Breast epithelium (tissue), 4 donors: ENCODE data around the gene IFI16. TPM values are rescaled to one million over a fixed set of nuclear protein-coding genes. Genes with fewer than 3 reads are reported as not detected.

Source experiments
- DNase-seq, 2 donors: peaks; one replicate each; pipeline ENCODE4 v3.0.0-alpha.2; 2019; ENCODE audit warnings: low spot score in 2 of 2
- H3K27ac ChIP-seq, 2 donors: fragments of 200-600 bp; sonication (generic) in 1 of 2; one replicate each; pipeline ENCODE4 v1.5.1; 2016 to 2019; ENCODE audit warnings: mild to moderate bottlenecking in 1 of 2
- H3K27me3 ChIP-seq, 2 donors: fragments of 200-600 bp; sonication (generic) in 1 of 2; one replicate each; pipeline versions ENCODE4 v1.5.1 to v1.6.0; 2017 to 2019; ENCODE audit warnings: control low read depth in 1 of 2, mild to moderate bottlenecking in 1 of 2
- H3K36me3 ChIP-seq: fragments of 200-600 bp; one replicate; pipeline ENCODE4 v1.5.1; 2019
- H3K4me1 ChIP-seq, 2 donors: fragments of 200-600 bp; sonication (generic); one replicate each; pipeline ENCODE4 v1.5.1; 2016 to 2019; ENCODE audit warnings: control low read depth in 1 of 2
- H3K4me3 ChIP-seq, 3 donors: fragments of 200-600 bp; sonication (generic); 1 replicate in 2 of 3; 2 replicates in 1 of 3; pipeline ENCODE4 v1.5.1; 2016 to 2019; ENCODE audit warnings: mild to moderate bottlenecking in 3 of 3, moderate library complexity in 2 of 3
- H3K9me3 ChIP-seq, 2 donors: fragments of 200-600 bp; sonication (generic) in 1 of 2; one replicate each; pipeline ENCODE4 v1.5.1; 2016 to 2019; ENCODE audit warnings: control low read depth in 1 of 2
- CTCF ChIP-seq, 3 donors: fragments of 450-650 bp; IDR thresholded peaks; one replicate each; pipeline ENCODE4 v1.5.1; 2016 to 2017; ENCODE audit warnings: antibody characterized with exemption in 3 of 3, mild to moderate bottlenecking in 3 of 3, moderate library complexity in 3 of 3
- POLR2A ChIP-seq: fragments of 450-650 bp; IDR thresholded peaks from one replicate; pipeline ENCODE4 v1.6.1; 2016; ENCODE audit warnings: antibody characterized with exemption, mild to moderate bottlenecking, moderate library complexity
- POLR2AphosphoS5 ChIP-seq, 3 donors: sonication (generic); formaldehyde crosslinking; IDR thresholded peaks; one replicate each; pipeline ENCODE4 v1.6.1; 2017; ENCODE audit warnings: antibody characterized with exemption in 3 of 3
- intact Hi-C: fragments of 100-400 bp; cut with DNase I; formaldehyde crosslinking; loops from one replicate; pipeline ENCODE4 v1.15.1; 2023; ENCODE audit warnings: low total_unique reads
- total RNA-seq, 3 donors: library from RNA; depleted of rRNA; stranded (reverse); fragments of >200 nt; gene quantifications; one replicate each; pipeline ENCODE4 v1.1.0, GENCODE V29; 2016

IFI16 gene
- total RNA-seq, 3 donors from 2014 or later = 96.2 to 132 (median 109) TPM

DNA sequence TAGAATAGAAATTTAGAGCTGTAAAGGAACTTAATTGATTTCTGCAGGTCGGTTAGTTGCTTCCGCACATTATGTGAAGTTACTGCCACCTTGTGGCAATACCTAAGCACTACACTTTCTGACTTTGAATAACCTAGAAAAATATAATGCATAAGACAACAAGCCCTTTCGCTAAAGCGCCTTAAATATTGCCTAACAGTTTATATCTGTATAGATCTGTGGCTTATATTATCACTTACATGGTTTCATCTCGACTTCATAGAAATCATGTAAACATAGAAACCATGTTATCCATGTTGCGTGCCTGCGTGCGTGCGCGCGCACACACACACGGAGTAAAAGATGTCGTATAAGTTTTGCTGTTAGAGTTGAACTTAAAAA lies 10.9 kb upstream of the IFI16 start:
- intact Hi-C loops = no loop called here
- peak overlapping the region; percentile 57 to 73 (median 59) for H3K4me3 ChIP-seq
- H3K36me3 ChIP-seq = no peaks in the 10 kb centered on the region
- H3K9me3 ChIP-seq = no peaks in the 10 kb centered on the region
- no peak for TF ChIP-seq POLR2AphosphoS5 (IDR thresholded peaks at IDR 0.05)
- peak; percentile 83 to 93 (median 89) for TF ChIP-seq CTCF (IDR thresholded peaks at IDR 0.05)
- H3K27me3 ChIP-seq = no peaks in the 10 kb centered on the region
- H3K27ac ChIP-seq = peak overlapping the region; percentile 93 to 96
- DNase-seq = peak in 1 of 2 donors; percentile 48
- no peaks in the 10 kb centered on the region for H3K4me1 ChIP-seq

- H3K27ac ChIP-seq = peak overlapping the region; percentile 93 to 96
- DNase-seq = peak; percentile 70 to 95
- no peaks in the 10 kb centered on the region for H3K27me3 ChIP-seq
- intact Hi-C loops = no loop called here
- no peaks in the 10 kb centered on the region for H3K36me3 ChIP-seq
- H3K4me1 ChIP-seq = no peaks in the 10 kb centered on the region
- H3K9me3 ChIP-seq = no peaks in the 10 kb centered on the region
- peak overlapping the region; percentile 57 to 73 (median 59) for H3K4me3 ChIP-seq
- peak; percentile 84 to 93 (median 88) for TF ChIP-seq POLR2AphosphoS5 (IDR thresholded peaks at IDR 0.05)
- no peak for TF ChIP-seq CTCF (IDR thresholded peaks at IDR 0.05)
- TF ChIP-seq POLR2A = peak; percentile 85
These were observed 10.2 kb upstream of the IFI16 start for GRCh38 chr1:158999316-159000069.

DNA sequence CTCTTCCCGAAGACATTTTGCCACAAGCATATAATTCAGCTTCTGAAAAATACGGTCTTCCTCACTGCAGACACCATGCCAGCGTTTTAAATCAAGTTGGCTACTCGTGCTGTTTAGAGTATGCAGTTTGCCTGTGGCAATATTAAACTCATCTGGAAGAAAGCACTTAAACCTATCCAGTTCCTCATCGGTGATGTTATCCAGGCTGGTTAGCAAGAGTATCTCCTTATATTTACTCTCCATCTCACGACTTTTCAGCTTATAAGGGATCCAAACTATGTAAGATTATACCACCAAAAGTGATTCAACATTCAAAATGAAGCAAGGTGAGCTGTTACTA lies 9.7 kb upstream of the IFI16 start:
- peak overlapping the region; percentile 57 to 73 (median 59) for H3K4me3 ChIP-seq
- no peak for DNase-seq
- H3K4me1 ChIP-seq = no peaks in the 10 kb centered on the region
- no peaks in the 10 kb centered on the region for H3K9me3 ChIP-seq
- intact Hi-C loops = no loop called here
- H3K27me3 ChIP-seq = no peaks in the 10 kb centered on the region
- H3K36me3 ChIP-seq = no peaks in the 10 kb centered on the region
- H3K27ac ChIP-seq = peak overlapping the region; percentile 93 to 96
- TF ChIP-seq CTCF (IDR thresholded peaks at IDR 0.05) = no peak
- TF ChIP-seq POLR2AphosphoS5 (IDR thresholded peaks at IDR 0.05) = no peak

GRCh38 chr1:159000625-159001024 lies 9.1 kb upstream of the IFI16 start:
- Histone ChIP-seq H3K4me1 (no peaks in the 10 kb centered on the region), H3K4me3 (peak overlapping the region; percentile 57 to 73 (median 59)), H3K27me3 (no peaks in the 10 kb centered on the region), H3K27ac (peak overlapping the region; percentile 93 to 96), H3K9me3 (no peaks in the 10 kb centered on the region), H3K36me3 (no peaks in the 10 kb centered on the region)
- peak; percentile 69 to 90 for DNase-seq
- TF ChIP-seq POLR2A (no peak), CTCF (IDR thresholded peaks at IDR 0.05) (no peak), POLR2AphosphoS5 (IDR thresholded peaks at IDR 0.05) (peak; percentile 49 to 95 (median 84))
- intact Hi-C loops = no loop called here

DNA sequence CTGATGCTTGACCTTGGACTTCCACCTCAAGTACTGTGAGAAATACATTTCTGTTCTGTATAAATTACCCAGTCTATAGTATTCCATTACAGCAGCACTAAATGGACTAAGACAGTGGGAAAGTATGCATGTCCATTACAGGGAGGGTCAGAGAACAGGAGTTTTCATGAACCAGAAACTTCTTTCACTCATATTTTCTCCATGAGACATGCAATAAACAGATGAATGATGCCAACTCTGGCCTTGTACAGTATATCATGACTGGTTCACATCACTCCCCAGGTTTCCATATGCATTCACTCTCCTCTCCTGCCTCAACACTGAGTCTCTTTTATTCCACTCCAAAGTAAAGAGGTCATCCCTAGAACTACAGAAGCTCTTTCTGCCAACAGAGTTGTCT lies 4.5 kb upstream of the IFI16 start:
- Histone ChIP-seq H3K4me3 (peak overlapping the region in 1 of 3 donors; percentile 47), H3K27ac (peak overlapping the region; percentile 71 to 89), H3K9me3 (no peaks in the 10 kb centered on the region), H3K27me3 (no peaks in the 10 kb centered on the region), H3K36me3 (no peaks in the 10 kb centered on the region), H3K4me1 (no peaks in the 10 kb centered on the region)
- intact Hi-C loops = no loop called here
- DNase-seq = no peak
- no peak for TF ChIP-seq POLR2A
